Neural cell (in vitro differentiated cells): Measurements from ENCODE around the gene CNTFR. TPM values are rescaled to one million over a fixed set of nuclear protein-coding genes. Genes with fewer than 3 reads are reported as not detected.

Experiments used
- H2AFZ ChIP-seq: fragments of 200-600, 300-800 bp; sonication (generic), shearing (Covaris generic); 2 replicates; pipeline ENCODE4 v1.6.0; 2014; ENCODE audit warnings: low read depth, mild to moderate bottlenecking, antibody characterized with exemption, low read length, moderate library complexity
- H3F3A ChIP-seq: fragments of 200-600 bp; shearing (Covaris generic); 2 replicates; pipeline ENCODE4 v1.6.1; 2016; ENCODE audit warnings: mild to moderate bottlenecking, moderate library complexity, mixed read lengths, antibody characterized with exemption, low read length; ENCODE audit not compliant: insufficient read depth, poor library complexity, severe bottlenecking
- H3K27ac ChIP-seq: fragments of 200-600, 300-800 bp; sonication (generic), shearing (Covaris generic); 2 replicates; pipeline ENCODE4 v1.5.1; 2014; ENCODE audit warnings: mild to moderate bottlenecking, low read length, moderate library complexity
- H3K27me3 ChIP-seq: fragments of 300-800, 200-600 bp; sonication (generic), shearing (Covaris generic); 2 replicates; pipeline ENCODE4 v1.6.0; 2014; ENCODE audit warnings: mild to moderate bottlenecking, low read depth, low read length, moderate library complexity; ENCODE audit not compliant: insufficient read depth
- H3K36me3 ChIP-seq: fragments of 300-800, 200-600 bp; sonication (generic), shearing (Covaris generic); 2 replicates; pipeline ENCODE4 v1.5.1; 2014; ENCODE audit warnings: mild to moderate bottlenecking, antibody characterized with exemption, low read length, moderate library complexity; ENCODE audit not compliant: insufficient read depth
- H3K4me2 ChIP-seq: fragments of 300-800, 200-600 bp; sonication (generic), shearing (Covaris generic); 2 replicates; pipeline ENCODE4 v1.6.0; 2014; ENCODE audit warnings: mild to moderate bottlenecking, low read length
- H3K4me3 ChIP-seq: fragments of 300-800, 200-600 bp; sonication (generic), shearing (Covaris generic); 2 replicates; pipeline ENCODE4 v1.5.1; 2014; ENCODE audit warnings: mild to moderate bottlenecking, low read length, moderate library complexity
- H3K79me2 ChIP-seq: fragments of 200-600 bp; shearing (Covaris generic); replicated peaks from 2 replicates; pipeline ENCODE4 v1.6.0; 2014; ENCODE audit warnings: mild to moderate bottlenecking, low read length, moderate library complexity; ENCODE audit not compliant: insufficient read depth
- H3K9ac ChIP-seq: fragments of 300-800, 200-600 bp; sonication (generic), shearing (Covaris generic); 2 replicates; pipeline ENCODE4 v1.6.1; 2016; ENCODE audit warnings: mild to moderate bottlenecking, low read length, mixed read lengths
- H3K9me2 ChIP-seq: fragments of 200-600 bp; shearing (Covaris generic); 2 replicates; pipeline ENCODE4 v1.6.1; 2016; ENCODE audit warnings: mild to moderate bottlenecking, low read length, mixed read lengths; ENCODE audit not compliant: insufficient read depth
- H3K9me3 ChIP-seq: fragments of 200-600, 300-800 bp; sonication (generic), shearing (Covaris generic); 2 replicates; pipeline ENCODE4 v1.6.1; 2016; ENCODE audit warnings: mild to moderate bottlenecking, mixed run types, low read length, moderate library complexity, mixed read lengths
- H4K20me1 ChIP-seq: fragments of 200-600 bp; shearing (Covaris generic); 2 replicates; pipeline ENCODE4 v1.6.1; 2016; ENCODE audit warnings: mild to moderate bottlenecking, mixed run types; ENCODE audit not compliant: insufficient read depth
- EP300 ChIP-seq: fragments of 450-650 bp; conservative IDR thresholded peaks from 2 replicates; pipeline ENCODE4 v1.6.1; 2014; ENCODE audit warnings: antibody characterized with exemption, mild to moderate bottlenecking, moderate library complexity; ENCODE audit not compliant: poor library complexity, severe bottlenecking
- EZH2 ChIP-seq: fragments of 200-600, 300-800 bp; shearing (Covaris generic), sonication (generic); IDR thresholded peaks from 2 replicates; pipeline ENCODE4 v1.6.1; 2014; ENCODE audit warnings: antibody characterized with exemption, low read length, borderline replicate concordance, mild to moderate bottlenecking; ENCODE audit not compliant: insufficient read depth, poor library complexity, severe bottlenecking
- MXI1 ChIP-seq: fragments of 450-650 bp; conservative IDR thresholded peaks from 2 replicates; pipeline ENCODE4 v1.6.1; 2014; ENCODE audit warnings: antibody characterized with exemption, mild to moderate bottlenecking; ENCODE audit not compliant: poor library complexity, severe bottlenecking
- POLR2AphosphoS5 ChIP-seq: IDR thresholded peaks from 2 replicates; pipeline ENCODE4 v1.6.1; 2012
- RAD21 ChIP-seq: fragments of 450-650 bp; conservative IDR thresholded peaks from 2 replicates; pipeline ENCODE4 v1.6.1; 2014; ENCODE audit warnings: antibody characterized with exemption, mild to moderate bottlenecking, moderate library complexity
- SMC3 ChIP-seq: fragments of 450-650 bp; conservative IDR thresholded peaks from 2 replicates; pipeline ENCODE4 v1.6.1; 2014; ENCODE audit warnings: antibody characterized with exemption, mild to moderate bottlenecking, moderate library complexity; ENCODE audit not compliant: poor library complexity
- TAF1 ChIP-seq: IDR thresholded peaks from 2 replicates; pipeline ENCODE4 v1.6.1; 2012; ENCODE audit warnings: low read depth
- polyA plus RNA-seq: library from polyadenylated mRNA; depleted of rRNA; stranded (reverse); fragments of >200 nt; gene quantifications from 2 replicates; pipeline ENCODE4 v1.2.3, GENCODE V29; 2014
- TF ChIP-seq, protein P1 (sequence below): IDR thresholded peaks from 2 replicates; pipeline ENCODE4 v1.6.1; 2012; ENCODE audit warnings: borderline replicate concordance
- TF ChIP-seq, protein P2 (sequence below): fragments of 450-650 bp; IDR thresholded peaks from 2 replicates; pipeline ENCODE4 v1.5.1; 2014; ENCODE audit warnings: antibody characterized with exemption, mild to moderate bottlenecking, moderate library complexity; ENCODE audit not compliant: poor library complexity, severe bottlenecking

Gene CNTFR
- polyA plus RNA-seq, 1 donor from 2014 or later = 19.0 TPM

- Histone ChIP-seq H3K36me3 (no peaks in the 10 kb centered on the region), H3F3A (no peaks in the 10 kb centered on the region), H4K20me1 (no peaks in the 10 kb centered on the region), H3K4me2 (no peak overlapping the region), H2AFZ (no peak overlapping the region), H3K9me2 (no peaks in the 10 kb centered on the region), H3K9ac (peak overlapping the region; percentile 22), H3K27ac (no peak overlapping the region), H3K4me3 (no peak overlapping the region), H3K9me3 (no peaks in the 10 kb centered on the region), H3K27me3 (no peaks in the 10 kb centered on the region), H3K79me2 (no peaks in the 10 kb centered on the region)
- no peak for TF ChIP-seq TAF1
- no peak for TF ChIP-seq EZH2
- TF ChIP-seq MXI1 = no peak
- peak; percentile 16 for TF ChIP-seq EP300
- TF ChIP-seq POLR2AphosphoS5 = peak; percentile 51
- no peak for TF ChIP-seq SMC3
- TF ChIP-seq, protein P1, sequence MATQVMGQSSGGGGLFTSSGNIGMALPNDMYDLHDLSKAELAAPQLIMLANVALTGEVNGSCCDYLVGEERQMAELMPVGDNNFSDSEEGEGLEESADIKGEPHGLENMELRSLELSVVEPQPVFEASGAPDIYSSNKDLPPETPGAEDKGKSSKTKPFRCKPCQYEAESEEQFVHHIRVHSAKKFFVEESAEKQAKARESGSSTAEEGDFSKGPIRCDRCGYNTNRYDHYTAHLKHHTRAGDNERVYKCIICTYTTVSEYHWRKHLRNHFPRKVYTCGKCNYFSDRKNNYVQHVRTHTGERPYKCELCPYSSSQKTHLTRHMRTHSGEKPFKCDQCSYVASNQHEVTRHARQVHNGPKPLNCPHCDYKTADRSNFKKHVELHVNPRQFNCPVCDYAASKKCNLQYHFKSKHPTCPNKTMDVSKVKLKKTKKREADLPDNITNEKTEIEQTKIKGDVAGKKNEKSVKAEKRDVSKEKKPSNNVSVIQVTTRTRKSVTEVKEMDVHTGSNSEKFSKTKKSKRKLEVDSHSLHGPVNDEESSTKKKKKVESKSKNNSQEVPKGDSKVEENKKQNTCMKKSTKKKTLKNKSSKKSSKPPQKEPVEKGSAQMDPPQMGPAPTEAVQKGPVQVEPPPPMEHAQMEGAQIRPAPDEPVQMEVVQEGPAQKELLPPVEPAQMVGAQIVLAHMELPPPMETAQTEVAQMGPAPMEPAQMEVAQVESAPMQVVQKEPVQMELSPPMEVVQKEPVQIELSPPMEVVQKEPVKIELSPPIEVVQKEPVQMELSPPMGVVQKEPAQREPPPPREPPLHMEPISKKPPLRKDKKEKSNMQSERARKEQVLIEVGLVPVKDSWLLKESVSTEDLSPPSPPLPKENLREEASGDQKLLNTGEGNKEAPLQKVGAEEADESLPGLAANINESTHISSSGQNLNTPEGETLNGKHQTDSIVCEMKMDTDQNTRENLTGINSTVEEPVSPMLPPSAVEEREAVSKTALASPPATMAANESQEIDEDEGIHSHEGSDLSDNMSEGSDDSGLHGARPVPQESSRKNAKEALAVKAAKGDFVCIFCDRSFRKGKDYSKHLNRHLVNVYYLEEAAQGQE = no peak
- TF ChIP-seq, protein P2, sequence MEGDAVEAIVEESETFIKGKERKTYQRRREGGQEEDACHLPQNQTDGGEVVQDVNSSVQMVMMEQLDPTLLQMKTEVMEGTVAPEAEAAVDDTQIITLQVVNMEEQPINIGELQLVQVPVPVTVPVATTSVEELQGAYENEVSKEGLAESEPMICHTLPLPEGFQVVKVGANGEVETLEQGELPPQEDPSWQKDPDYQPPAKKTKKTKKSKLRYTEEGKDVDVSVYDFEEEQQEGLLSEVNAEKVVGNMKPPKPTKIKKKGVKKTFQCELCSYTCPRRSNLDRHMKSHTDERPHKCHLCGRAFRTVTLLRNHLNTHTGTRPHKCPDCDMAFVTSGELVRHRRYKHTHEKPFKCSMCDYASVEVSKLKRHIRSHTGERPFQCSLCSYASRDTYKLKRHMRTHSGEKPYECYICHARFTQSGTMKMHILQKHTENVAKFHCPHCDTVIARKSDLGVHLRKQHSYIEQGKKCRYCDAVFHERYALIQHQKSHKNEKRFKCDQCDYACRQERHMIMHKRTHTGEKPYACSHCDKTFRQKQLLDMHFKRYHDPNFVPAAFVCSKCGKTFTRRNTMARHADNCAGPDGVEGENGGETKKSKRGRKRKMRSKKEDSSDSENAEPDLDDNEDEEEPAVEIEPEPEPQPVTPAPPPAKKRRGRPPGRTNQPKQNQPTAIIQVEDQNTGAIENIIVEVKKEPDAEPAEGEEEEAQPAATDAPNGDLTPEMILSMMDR = peak; percentile 46
- no peak for TF ChIP-seq RAD21
Observed at GRCh38 chr9:34510497-34511468, 78.7 kb downstream of the CNTFR start.

GRCh38 chr9:34508951-34509350 is 80.6 kb downstream of the CNTFR start:
- no peak for TF ChIP-seq SMC3
- no peak for TF ChIP-seq MXI1
- no peak for TF ChIP-seq EZH2
- no peak for TF ChIP-seq RAD21
- TF ChIP-seq POLR2AphosphoS5 = no peak
- no peak for TF ChIP-seq EP300
- TF ChIP-seq, protein P1 = no peak
- no peak for TF ChIP-seq TAF1
- TF ChIP-seq, protein P2 = no peak
- Histone ChIP-seq H4K20me1 (no peaks in the 10 kb centered on the region), H3K27ac (no peak overlapping the region), H3K27me3 (no peaks in the 10 kb centered on the region), H3K9me3 (no peaks in the 10 kb centered on the region), H3F3A (no peaks in the 10 kb centered on the region), H3K4me2 (no peak overlapping the region), H3K36me3 (no peaks in the 10 kb centered on the region), H3K9me2 (no peaks in the 10 kb centered on the region), H3K4me3 (no peak overlapping the region), H3K79me2 (no peaks in the 10 kb centered on the region), H3K9ac (no peak overlapping the region), H2AFZ (no peak overlapping the region)
